HG02678 (cell line): ENCODE data around the gene CLDND2.

Source experiments
- ATAC-seq: cut with Tn5 transposase; IDR thresholded peaks from one replicate; pipeline ENCODE4 v1.9.1; 2021; ENCODE audit warnings: mild to moderate bottlenecking, moderate library complexity; ENCODE audit not compliant: unreplicated experiment

Gene CLDND2

DNA sequence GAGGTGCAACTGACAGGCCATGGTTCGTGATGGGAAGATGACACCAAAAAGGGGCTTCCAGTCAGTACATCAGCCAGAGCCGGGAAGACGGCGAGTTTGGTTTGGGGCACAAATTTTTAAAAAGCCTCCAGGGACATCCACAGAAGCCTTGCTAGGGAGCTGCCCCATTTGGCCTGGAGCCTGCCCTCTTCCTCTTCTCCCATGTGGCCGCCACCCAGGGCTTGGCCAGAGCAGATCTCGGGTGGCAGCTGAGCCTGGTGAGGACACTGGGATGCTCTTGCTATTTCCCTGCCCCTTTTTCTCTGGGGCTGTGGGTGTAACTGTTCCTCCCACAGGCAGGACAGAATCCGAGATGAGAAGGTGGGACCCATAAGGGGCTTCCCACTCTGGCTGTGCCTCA lies 10.9 kb downstream of the CLDND2 start:
- ATAC-seq: no peak

DNA sequence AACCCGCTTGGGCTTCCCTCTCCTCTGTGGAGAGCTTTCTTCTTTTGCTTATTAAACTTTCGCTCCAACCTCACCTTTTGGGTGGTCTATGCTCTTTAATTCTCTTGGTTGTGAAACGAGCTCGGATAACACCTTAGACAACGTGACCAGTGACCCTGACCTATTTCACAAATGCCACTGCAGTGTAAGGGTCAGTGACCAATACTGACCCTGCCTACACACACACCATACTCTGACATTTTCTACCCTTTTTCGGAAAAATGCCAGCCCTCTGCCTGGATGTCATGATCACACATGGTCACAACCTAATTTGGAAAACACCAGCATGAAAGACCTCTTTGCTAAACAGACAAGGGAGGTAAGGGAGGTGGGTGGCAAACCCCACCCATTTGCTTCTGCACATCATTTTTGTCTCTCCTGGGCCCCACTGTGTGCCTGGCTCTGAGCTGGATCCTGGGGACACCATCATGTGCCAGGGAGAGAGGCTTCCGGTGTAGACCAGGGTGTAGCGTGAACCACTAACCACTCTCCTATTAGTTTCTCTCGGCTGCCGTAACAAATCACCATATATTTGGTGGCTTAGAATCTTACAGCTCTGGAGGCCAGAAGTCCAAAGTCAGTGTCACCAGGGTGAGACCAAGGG lies 12.5 kb downstream of the CLDND2 start:
- ATAC-seq: no peak

DNA sequence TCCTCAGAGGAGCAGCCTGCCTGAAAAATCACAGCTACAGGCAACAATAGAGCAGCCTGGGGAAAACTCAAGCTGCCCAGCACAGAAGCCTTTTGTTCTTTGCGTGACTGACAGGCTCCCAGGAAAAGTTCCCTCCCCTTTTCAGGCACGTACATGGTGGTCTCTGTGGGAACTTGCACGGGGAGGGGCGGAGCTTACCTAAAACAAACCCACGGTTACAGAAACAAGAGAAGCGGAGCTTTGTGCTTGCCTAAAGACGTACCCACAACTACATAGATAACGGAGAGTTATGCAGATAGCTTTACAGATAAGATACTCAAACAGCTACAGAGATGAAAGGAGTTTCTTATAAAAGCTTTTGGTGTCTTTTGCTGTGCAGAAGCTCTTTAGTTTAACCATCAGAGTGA lies 14.1 kb downstream of the CLDND2 start:
- ATAC-seq: no peak

DNA sequence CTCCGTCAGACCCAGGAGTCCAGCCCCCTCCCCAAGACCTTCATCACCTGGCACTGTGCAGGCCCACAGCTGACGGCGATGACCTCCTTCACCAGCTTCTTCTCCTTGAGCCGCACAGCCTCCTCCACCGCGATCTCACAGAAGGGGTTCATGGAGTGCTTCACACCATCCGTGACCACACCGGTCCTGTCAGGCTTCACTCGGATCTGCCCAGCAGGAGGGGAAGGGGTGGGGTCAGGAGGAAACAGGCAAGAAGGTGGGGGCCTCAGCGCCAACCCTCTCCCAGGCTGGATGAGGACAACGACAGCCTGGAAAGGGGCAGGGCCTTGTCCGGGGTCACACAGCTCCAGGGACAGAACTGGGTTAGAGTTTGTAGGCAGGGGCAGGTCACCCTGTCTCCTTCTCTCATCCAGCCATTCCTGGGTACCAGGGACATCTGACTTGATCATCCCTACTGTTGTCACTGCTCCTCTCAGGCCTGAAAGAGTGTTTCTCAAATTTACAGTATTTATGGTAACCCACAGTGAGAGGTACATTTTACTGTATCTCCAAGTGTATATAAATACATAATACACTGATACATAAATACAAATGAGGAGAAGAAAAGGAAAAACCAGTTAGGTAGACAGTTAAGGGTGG lies 14.6 kb downstream of the CLDND2 start:
- no peak for ATAC-seq

DNA sequence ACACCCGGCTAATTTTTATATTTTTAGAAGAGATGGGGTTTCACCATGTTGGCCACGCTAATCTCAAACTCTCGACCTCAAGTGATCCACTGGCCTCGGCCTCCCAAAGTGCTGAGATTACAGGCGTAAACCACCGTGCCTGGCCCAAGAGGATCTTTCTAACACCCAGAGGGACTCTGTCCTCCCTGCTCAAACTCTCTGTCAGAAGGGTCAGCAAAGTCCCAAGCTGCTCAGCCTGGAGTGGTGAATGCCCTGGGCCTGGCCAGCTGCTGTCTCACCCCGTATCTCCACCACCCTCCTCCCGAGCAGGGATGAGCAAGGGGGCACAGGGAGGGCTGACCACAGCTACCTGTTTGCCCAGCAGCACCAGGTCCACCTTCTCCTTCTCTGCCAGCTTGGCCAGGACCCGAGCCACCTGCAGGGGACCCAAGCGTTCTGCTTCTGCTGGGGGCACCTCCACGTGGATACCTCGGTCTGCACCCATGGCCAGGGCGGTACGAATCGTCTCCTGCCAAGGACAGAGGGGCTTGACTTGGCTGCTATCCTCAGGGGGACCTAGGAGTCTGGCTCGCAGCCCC lies 15.9 kb downstream of the CLDND2 start:
- no peak for ATAC-seq

DNA sequence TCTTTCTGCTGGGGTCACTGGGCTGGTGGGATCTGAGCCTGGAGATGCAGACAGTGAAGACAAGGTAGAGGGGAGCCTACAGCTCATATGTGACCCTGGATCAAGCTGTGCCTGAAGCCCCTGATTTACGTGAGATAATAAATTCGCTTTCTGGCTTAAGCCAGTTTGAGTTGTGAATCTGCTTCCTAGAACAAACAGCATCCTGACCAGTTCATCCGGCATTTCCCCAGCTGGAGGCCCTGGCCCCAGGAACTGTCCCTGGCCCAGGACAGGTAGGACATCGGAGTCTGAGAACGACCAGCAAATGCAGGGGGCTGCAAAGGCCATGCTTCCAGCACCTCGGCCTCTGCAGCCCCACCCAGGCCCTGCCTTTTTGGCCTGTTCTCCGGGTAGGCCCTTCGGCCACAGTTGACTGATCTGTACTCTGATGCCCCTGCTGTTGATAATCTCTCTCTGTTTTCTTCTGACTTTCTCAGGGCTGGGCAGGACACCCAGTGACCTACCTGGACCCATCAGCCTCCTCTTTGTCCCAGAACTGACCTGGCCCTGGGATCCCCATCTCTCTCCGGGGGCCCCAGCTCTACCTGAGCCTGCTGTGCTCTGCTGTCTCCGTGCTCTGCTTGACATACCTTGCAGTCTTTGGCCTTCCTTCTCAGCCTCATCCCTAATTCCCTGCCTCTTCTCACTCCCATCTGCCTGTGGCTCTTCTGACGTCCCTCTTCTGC lies 17.4 kb downstream of the CLDND2 start:
- ATAC-seq: no peak

DNA sequence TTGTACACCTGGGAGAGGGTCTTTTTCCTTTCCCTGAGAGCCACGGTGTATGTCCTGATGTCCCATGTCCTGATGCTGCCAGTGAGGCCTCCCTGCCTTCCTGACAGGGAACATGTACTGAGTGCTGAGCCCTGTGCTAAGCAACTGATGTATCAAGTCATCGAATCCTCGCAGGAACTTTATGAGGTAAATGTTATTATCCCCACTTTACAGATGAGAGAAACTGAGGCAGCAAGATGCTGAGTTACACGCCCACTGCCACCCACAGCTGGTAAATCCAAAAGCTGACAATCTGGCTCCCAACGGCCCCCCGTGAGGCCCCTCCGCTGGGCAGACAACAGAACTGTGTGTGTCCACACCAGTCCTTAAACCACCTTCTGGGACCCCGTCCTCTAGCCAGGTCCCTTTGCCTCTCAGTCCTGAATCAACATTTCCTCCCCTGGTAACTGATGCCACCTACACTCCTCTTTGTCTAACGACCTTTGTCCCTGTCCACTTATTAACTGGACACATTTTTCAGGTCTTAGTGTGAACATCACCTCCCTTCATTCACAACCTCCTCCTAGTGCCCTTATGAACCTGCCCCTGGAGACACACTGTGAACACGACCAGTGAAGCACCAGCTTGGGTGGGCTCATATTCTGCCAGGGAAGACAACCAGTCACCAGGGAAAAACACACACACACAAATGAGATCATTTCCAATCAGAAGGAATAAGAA lies 21.4 kb downstream of the CLDND2 start:
- no peak for ATAC-seq

DNA sequence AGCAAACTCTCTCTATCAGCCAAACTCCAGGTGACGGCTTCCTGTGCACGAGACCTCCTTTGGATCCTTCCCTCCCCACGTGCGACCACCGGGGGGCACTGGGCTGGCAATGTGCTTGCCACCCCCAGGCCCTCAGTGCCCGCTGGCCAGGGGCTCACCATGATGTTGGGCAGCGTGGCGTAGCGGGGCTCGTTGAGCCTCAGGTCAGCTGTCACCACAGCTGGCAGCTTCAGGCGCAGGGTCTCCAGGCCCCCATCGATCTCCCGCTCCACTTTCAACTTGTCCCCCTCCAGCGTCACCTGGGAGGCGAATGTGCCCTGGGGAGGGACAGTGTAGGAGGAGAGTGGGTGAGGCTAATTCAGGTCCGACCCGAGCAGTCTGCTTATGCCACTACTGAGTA lies 22.1 kb downstream of the CLDND2 start:
- no peak for ATAC-seq

DNA sequence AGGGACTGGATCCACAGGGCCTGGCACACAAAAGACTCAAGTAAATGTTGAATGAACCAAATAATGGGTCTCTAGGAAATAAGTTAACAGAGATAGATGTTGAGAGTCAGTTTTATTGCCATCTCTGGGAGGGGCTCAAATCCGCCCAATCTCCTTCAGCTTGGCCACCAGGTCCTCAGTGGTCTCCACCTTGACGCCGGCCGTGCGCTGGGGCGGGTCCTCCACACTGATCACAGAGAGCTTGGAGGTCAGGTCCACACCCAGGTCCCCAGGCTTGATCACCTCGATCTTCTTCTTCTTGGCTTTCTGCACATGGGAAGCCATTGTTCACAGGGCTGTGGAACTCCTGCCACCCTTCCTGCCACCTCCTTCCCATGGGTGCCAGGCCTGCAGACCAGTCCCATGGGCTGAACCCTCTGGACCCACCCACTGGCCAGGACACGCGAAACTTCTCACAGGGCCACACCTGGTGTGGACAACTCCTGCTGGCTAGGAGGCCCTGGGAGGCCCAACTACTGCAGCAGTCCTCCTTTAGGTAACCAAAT lies 23.7 kb downstream of the CLDND2 start:
- ATAC-seq: no peak

DNA sequence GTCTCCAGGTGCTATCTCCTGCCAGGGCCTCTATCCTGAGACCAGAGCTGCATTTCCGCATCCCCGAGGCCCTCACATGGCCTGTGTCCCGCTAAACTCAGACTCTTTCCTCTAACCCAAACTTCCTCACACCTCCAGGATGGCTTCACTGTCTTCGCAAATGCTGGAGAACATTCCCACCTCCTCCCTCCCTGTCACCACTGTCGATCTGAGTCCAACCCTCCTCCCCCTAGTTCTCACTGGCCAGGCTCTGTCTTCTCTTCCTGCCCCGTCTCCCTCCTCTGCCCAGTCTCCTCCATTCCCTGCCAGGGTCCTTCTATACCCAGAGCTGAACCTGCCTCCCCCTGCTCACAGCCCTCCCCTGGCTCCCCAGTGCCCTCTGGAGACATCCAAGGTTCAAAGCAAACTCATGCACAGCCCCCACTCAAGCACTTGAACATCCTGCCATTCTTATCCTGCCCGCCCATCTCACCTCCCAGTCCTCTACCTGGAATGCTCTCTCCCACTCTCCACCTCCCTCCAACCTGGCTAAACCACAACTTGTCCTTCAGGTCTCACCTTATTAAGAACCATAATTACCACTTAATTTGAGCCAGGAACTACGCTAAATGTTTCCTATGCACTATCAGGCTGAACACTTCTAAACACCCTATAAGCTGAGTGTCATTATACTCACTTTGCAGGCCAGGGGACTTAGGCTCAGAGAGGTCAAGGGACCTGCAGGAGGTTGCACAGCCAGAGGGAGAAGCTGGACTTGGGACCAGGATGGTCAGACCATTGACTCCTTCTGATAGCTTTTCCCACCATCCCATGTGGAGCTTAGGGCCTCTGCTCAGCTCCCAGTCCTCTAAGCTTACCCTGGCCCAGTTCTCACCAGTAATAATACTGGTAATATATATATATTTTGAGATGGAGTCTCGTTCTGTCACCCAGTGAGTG lies 25.9 kb downstream of the CLDND2 start:
- ATAC-seq: no peak

DNA sequence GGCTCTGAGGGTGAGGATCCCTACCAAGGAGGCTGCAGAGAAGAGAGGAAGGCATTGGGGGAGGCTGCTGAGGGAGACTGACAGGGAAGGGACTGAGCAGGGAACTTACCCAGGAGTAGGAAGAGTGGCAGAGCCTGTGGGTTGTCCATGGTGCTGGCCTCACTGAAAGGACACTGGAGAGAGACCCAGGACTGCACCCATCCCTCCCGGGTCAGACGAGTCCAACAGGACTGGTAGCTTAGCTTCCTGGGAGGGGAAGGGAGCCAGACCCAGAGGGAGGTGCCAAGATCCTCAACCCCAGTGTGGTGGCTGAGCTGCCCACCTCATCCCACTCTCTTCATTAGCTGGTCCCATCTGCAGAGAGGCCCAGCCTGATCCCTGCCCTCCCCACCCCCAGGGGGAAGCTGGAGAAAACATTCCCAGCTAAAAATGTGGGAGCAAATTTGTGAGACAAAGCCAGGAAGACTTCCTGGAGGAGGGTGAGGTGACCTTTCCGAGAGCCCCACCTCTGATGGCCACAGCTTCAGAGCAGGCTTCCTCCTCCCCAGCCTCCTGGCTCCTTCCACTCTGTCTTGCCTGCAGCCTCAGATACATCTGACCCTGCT lies 26.7 kb downstream of the CLDND2 start, which contains the start of gene VSIG10L:
TSS of gene VSIG10L (minus strand) at position 164 of the 605 bp plus-strand sequence. CDS start at position 149, 15 bp downstream.
- ATAC-seq: no peak

DNA sequence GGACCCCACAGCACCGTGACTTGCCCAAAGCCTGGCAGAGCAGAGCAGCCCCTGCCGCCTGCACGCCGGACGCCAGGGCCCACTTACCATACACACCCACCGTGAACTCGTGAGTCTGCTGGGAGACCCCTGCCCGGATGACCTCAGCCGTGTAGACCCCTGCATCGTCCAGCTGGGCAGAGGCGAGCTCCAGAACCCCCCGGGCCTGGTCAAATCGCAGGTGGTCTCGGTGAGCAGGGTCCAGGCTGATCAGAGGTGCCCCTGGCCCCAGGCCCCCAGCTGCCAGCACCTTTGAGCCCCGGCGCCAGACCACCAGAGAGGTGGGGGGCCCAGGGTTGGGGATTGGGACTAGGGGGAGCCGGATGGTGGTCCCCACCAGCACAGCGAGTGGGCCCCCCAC lies 27.7 kb downstream of the CLDND2 start:
- no peak for ATAC-seq

DNA sequence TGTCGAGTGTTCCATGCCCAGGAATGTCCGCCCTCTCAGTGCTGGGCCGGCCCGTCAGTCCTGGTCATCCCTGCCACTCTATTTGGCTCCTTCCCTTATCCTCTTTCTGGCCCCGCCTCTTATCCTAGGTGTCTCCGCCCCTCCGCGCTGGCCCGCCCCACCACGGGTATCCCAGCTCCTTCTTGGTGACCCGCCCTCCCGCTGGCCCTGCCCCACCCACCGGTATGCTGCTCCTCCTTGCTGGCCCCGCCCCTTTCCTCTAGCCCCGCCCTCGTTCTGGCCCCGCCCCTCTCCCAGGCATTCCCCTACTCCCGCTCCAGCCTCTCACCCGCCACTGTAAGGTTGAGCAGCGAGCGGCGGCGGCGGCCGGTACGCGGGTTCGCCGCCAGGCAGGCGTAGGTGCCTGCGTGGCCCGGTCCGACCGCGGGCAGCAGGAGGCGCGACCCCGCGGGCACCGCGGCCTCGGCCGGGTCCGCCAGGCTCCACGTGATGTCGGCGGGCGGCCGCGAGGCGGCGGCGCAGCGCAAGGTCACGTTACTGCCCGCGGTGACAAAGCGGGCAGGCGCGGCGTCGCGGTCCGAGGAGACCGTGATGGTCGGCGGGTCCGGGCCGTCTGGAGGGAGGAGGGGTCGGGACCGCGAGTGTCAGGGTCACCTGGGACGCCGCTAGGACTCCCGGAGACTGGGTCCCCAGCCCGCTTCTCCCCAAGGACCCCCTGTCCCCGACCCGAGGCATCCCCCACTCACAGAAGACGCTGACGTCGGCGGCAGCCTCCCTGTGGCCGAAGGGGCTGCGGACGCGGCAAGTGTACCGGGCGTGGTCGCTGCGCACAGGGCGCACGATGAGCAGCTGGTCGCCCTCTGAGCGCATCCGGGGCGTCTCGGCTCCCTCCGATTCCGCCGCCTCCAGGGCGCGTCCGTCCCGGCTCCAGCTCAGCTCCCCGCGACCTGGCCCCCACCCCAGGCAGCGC lies 28.8 kb downstream of the CLDND2 start:
- peak; percentile 50 for ATAC-seq

DNA sequence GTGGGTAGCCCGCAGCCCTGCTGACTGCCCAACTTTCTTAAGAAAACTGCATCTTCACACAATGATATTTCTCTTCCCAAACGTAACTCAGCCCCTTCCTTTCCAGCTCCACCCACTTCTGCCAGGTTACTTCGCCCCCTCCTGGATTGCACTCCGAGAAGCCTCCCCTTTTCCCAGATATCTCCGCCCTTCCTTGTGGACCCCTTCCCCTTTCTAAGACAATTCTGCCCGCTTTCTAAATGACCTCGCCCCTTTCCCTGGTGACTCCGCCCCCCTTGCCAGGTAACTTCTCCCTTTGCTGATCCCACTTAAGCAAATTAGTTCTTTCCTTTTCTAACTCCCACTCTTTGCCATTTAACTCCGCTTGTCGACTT lies 29.5 kb downstream of the CLDND2 start:
- no peak for ATAC-seq

DNA sequence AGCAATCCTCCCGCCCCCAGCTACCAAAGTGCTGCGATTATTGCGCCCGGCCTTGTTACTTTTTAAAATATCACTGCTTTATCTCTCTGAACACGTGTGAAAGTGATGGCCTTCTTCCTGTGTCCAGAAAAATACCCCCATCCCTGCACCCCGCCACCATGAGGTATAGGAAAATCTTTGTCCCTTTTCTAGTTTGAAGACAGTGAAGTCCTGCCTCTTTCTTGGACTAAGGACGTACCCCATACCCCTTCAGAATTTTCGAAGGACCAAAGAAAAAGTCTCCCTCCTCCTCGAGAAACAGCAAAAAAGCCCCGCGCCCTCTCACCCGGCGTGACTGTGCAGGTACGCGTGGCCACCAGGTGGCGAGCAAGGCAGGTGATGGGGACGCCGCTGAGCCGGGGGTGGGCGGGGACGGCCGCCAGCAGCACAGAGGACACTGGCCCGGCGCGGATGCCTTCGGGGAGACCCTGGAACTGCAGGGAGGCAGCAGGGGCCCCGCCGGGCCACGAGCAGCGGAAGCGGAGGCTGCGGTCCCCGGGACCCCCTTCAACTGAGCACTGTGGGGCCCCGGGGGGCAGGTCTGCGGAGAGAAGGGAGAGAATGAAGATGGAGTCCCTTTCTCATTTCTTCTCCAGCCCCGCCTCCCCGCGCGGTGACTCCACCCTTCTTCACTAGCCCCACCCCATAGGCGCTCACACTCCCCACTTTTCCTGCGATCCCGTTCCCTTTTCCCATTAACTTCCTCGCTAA lies 30.1 kb downstream of the CLDND2 start:
- ATAC-seq: peak; percentile 56

DNA sequence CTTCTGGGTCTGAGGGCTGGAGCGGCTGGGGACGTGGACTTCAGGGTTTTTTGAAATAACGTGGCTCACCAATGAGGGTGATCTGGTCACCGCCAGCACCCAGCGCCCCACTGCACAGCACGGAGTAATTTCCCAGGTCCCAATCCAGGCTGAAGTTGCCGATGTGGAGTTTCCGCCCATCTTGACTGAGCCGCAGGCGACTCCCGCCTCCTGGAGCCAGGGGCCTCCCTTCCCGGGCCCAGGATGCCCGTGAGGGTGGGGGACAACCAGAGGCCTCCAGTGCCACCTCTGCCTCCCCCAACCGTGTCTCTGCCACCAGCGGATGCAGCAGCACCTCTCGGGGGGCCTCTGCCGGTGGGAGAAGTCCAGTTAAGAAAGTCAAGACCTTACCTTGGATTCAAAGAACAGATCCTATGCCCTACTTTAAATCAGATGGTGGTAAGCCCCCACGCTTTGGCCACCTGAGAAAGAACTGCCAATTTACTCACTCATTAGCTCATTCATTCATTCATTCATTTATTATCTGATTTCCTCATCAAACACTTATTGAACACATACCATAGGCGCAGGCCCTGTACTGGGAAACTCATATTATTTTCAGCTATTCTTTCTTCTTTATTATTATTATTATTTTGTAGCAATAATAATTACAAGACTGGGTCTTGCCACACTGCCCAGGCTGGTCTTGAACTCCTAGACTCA lies 30.8 kb downstream of the CLDND2 start:
- ATAC-seq: no peak
